ENCODE results near the gene HSPA12B. TPM values are rescaled to one million over a fixed set of nuclear protein-coding genes. Genes with fewer than 3 reads are reported as not detected.

The HSPA12B gene
- total RNA-seq, 1 donor from 2014 or later: 0.08 TPM

- no peak for TF ChIP-seq CTCF (IDR thresholded peaks at IDR 0.05; ENCODE audit: insufficient read depth, low read length, poor library complexity, severe bottlenecking)
- Histone ChIP-seq H3K36me3 (ENCODE audit: control insufficient read depth, insufficient read depth, low read length) (peaks cover 1% of the 10 kb centered on the region), H3K4me3 (ENCODE audit: low read depth, low read length) (no peak overlapping the region), H3K27me3 (ENCODE audit: control insufficient read depth, insufficient read depth, low read length) (no peaks in the 10 kb centered on the region)
- DNase-seq (ENCODE audit: low read depth): no peak
These were observed 66.4 kb downstream of the HSPA12B start for GRCh38 chr20:3798908-3799248.

DNA sequence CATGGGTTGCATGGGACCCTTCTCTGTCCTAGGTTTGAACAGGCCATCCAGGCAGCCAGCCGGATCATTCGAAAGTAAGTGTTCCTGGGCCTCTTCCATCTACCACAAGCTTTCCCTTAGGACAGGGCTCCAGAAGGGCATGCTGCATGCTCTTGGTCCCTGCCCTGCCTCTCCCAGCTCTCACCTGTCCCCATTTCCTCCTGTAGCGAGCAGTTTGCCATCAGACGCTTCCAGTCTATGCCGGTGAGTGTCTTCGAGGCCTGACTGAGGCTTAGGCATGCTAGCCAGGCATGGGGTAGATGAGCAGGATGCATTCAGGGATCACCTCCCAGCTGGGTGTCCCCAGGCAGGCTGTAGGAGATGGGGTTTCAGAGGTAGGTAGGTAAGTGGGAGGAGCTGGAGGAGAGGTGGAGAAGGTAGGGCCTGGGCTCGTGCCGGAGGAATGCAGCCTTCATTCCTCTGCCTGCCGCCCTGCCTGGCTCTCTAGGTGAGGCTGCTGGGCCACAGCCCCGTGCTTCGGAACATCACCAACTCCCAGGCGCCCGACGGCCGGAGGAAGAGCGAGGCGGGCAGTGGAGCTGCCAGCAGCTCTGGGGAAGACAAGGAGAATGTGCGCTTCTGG is 67.9 kb downstream of the HSPA12B start:
- Histone ChIP-seq H3K36me3 (ENCODE audit: control insufficient read depth, insufficient read depth, low read length) (peaks cover 1% of the 10 kb centered on the region), H3K4me3 (ENCODE audit: low read depth, low read length) (no peak overlapping the region), H3K27me3 (ENCODE audit: control insufficient read depth, insufficient read depth, low read length) (no peaks in the 10 kb centered on the region)
- DNase-seq (ENCODE audit: low read depth): no peak
- no peak for TF ChIP-seq CTCF (IDR thresholded peaks at IDR 0.05; ENCODE audit: insufficient read depth, low read length, poor library complexity, severe bottlenecking)

DNA sequence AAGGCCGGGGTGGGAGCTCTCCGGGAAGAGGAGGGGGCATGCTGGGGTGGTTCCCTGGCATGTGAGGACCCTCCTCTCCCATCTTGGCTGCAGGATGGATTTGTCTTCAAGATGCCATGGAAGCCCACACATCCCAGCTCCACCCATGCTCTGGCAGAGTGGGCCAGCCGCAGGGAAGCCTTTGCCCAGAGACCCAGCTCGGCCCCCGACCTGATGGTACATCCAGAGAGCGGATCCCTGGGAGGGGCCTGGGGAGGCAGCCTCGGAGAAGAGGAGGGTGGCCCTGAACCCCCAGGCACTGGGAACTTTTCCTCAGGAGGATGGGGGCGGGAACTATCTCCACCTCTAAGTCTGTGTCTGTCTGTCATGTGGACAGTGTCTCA is 68.4 kb downstream of the HSPA12B start:
- Histone ChIP-seq H3K4me3 (ENCODE audit: low read depth, low read length) (no peak overlapping the region), H3K27me3 (ENCODE audit: control insufficient read depth, insufficient read depth, low read length) (no peaks in the 10 kb centered on the region), H3K36me3 (ENCODE audit: control insufficient read depth, insufficient read depth, low read length) (peaks cover 1% of the 10 kb centered on the region)
- DNase-seq (ENCODE audit: low read depth): no peak
- TF ChIP-seq CTCF (IDR thresholded peaks at IDR 0.05; ENCODE audit: insufficient read depth, low read length, poor library complexity, severe bottlenecking): no peak

GRCh38 chr20:3801299-3801698 is 68.8 kb downstream of the HSPA12B start:
- Histone ChIP-seq H3K27me3 (ENCODE audit: control insufficient read depth, insufficient read depth, low read length) (no peaks in the 10 kb centered on the region), H3K4me3 (ENCODE audit: low read depth, low read length) (no peak overlapping the region), H3K36me3 (ENCODE audit: control insufficient read depth, insufficient read depth, low read length) (peaks cover 1% of the 10 kb centered on the region)
- no peak for TF ChIP-seq CTCF (IDR thresholded peaks at IDR 0.05; ENCODE audit: insufficient read depth, low read length, poor library complexity, severe bottlenecking)
- no peak for DNase-seq (ENCODE audit: low read depth)

- TF ChIP-seq CTCF (IDR thresholded peaks at IDR 0.05; ENCODE audit: insufficient read depth, low read length, poor library complexity, severe bottlenecking): no peak
- Histone ChIP-seq H3K27me3 (ENCODE audit: control insufficient read depth, insufficient read depth, low read length) (no peaks in the 10 kb centered on the region), H3K4me3 (ENCODE audit: low read depth, low read length) (no peak overlapping the region), H3K36me3 (ENCODE audit: control insufficient read depth, insufficient read depth, low read length) (peaks cover 1% of the 10 kb centered on the region)
- no peak for DNase-seq (ENCODE audit: low read depth)
These were observed 69.4 kb downstream of the HSPA12B start for GRCh38 chr20:3801846-3802245.

Other genes with a start within 250 kb of the HSPA12B start
- not detected in 2 replicates for gene GFRA4, start 69.3 kb upstream of the HSPA12B start, total RNA-seq
- gene ADAM33, start 50.7 kb upstream of the HSPA12B start, total RNA-seq: 0.13 and 0.41 TPM in 2 replicates
- gene SIGLEC1, start 20.1 kb upstream of the HSPA12B start, total RNA-seq: not detected in 2 replicates
- gene ADISSP, start 35.1 kb downstream of the HSPA12B start, total RNA-seq: 34.8 and 35.2 TPM in 2 replicates
- 0.07 TPM in 1 of 2 replicates, not detected in the other for gene SPEF1, start 48.8 kb downstream of the HSPA12B start, total RNA-seq
- 66.2 and 73.3 TPM in 2 replicates for gene CENPB, start 54.1 kb downstream of the HSPA12B start, total RNA-seq
- gene CDC25B, start 63.6 kb downstream of the HSPA12B start, total RNA-seq: 8.3 and 13.0 TPM in 2 replicates
- 13.7 and 15.0 TPM in 2 replicates for gene AP5S1, start 87.9 kb downstream of the HSPA12B start, total RNA-seq
- gene MAVS, start 114.1 kb downstream of the HSPA12B start, total RNA-seq: 30.8 and 32.0 TPM in 2 replicates
- gene PANK2, start 156.7 kb downstream of the HSPA12B start, total RNA-seq: 29.9 and 40.8 TPM in 2 replicates